H9 (cell line): ENCODE measurements around the gene EXOC3L4. TPM values are rescaled to one million over a fixed set of nuclear protein-coding genes. Genes with fewer than 3 reads are reported as not detected.

Experiments used
- DNase-seq: peaks from one replicate; pipeline ENCODE4 v3.0.0-alpha.2; 2017
- H2AFZ ChIP-seq: one replicate; pipeline ENCODE4 v1.6.1; 2013; ENCODE audit warnings: mild to moderate bottlenecking, low read length, control low read depth, moderate library complexity
- H2AK5ac ChIP-seq: 2 replicates; pipeline ENCODE4 v1.6.1; 2013; ENCODE audit warnings: low read length, control low read depth, mixed read lengths; ENCODE audit not compliant: insufficient read length
- H2BK120ac ChIP-seq: one replicate; pipeline ENCODE4 v1.6.1; 2013; ENCODE audit warnings: low read depth, mild to moderate bottlenecking, low read length, control low read depth, inconsistent platforms; ENCODE audit not compliant: poor library complexity, severe bottlenecking
- H2BK12ac ChIP-seq: 2 replicates; pipeline ENCODE4 v1.6.1; 2013; ENCODE audit warnings: low read length, control low read depth, mixed read lengths, low read depth; ENCODE audit not compliant: insufficient read length
- H2BK15ac ChIP-seq: 2 replicates; pipeline ENCODE4 v1.6.1; 2013; ENCODE audit warnings: low read depth, low read length, control low read depth
- H2BK20ac ChIP-seq: one replicate; pipeline ENCODE4 v1.6.1; 2013; ENCODE audit warnings: low read depth, mild to moderate bottlenecking, low read length, control low read depth, inconsistent platforms; ENCODE audit not compliant: poor library complexity, severe bottlenecking
- H2BK5ac ChIP-seq: 2 replicates; pipeline ENCODE4 v1.6.1; 2013; ENCODE audit warnings: low read length, control low read depth, mixed read lengths; ENCODE audit not compliant: insufficient read length
- H3K14ac ChIP-seq: 2 replicates; pipeline ENCODE4 v1.6.1; 2013; ENCODE audit warnings: low read length, control low read depth; ENCODE audit not compliant: insufficient read depth
- H3K18ac ChIP-seq: 2 replicates; pipeline ENCODE4 v1.6.1; 2013; ENCODE audit warnings: low read depth, mild to moderate bottlenecking, mixed read lengths, low read length, control low read depth; ENCODE audit not compliant: insufficient read length
- H3K23ac ChIP-seq: 2 replicates; pipeline ENCODE4 v1.6.1; 2013; ENCODE audit warnings: low read length, control low read depth, mixed read lengths, low read depth; ENCODE audit not compliant: insufficient read length
- H3K23me2 ChIP-seq: 2 replicates; pipeline ENCODE4 v1.6.1; 2013; ENCODE audit warnings: low read depth, mild to moderate bottlenecking, mixed read lengths, low read length, control low read depth; ENCODE audit not compliant: insufficient read length, poor library complexity, severe bottlenecking
- H3K27ac ChIP-seq: 2 replicates; pipeline ENCODE4 v1.5.1; 2013; ENCODE audit warnings: low read length, control low read depth, mixed read lengths, low read depth; ENCODE audit not compliant: insufficient read length
- H3K27me3 ChIP-seq: 2 replicates; pipeline ENCODE4 v1.6.1; 2013; ENCODE audit warnings: low read length, control low read depth, inconsistent platforms; ENCODE audit not compliant: insufficient read depth
- H3K4ac ChIP-seq: 2 replicates; pipeline ENCODE4 v1.6.1; 2013; ENCODE audit warnings: low read depth, mild to moderate bottlenecking, control low read depth, inconsistent platforms, low read length, moderate library complexity
- H3K4me1 ChIP-seq: 2 replicates; pipeline ENCODE4 v1.6.1; 2013; ENCODE audit warnings: low read length, control low read depth, inconsistent platforms; ENCODE audit not compliant: insufficient read depth
- H3K4me2 ChIP-seq: 2 replicates; pipeline ENCODE4 v1.6.1; 2013; ENCODE audit warnings: low read length, control low read depth, mixed read lengths; ENCODE audit not compliant: insufficient read length, insufficient read depth
- H3K56ac ChIP-seq: 2 replicates; pipeline ENCODE4 v1.6.1; 2013; ENCODE audit warnings: low read depth, mild to moderate bottlenecking, mixed read lengths, low read length, control low read depth; ENCODE audit not compliant: insufficient read length
- H3K79me1 ChIP-seq: 2 replicates; pipeline ENCODE4 v1.6.1; 2013; ENCODE audit warnings: low read depth, mild to moderate bottlenecking, moderate library complexity, low read length, control low read depth, inconsistent platforms; ENCODE audit not compliant: insufficient read depth, poor library complexity, severe bottlenecking
- H3K79me2 ChIP-seq: 2 replicates; pipeline ENCODE4 v1.6.1; 2013; ENCODE audit warnings: low read length, control low read depth, inconsistent platforms; ENCODE audit not compliant: insufficient read depth
- H3K9ac ChIP-seq: 2 replicates; pipeline ENCODE4 v1.6.1; 2013; ENCODE audit warnings: low read length, control low read depth, mixed read lengths; ENCODE audit not compliant: insufficient read length; ENCODE audit errors: extremely low read depth
- H3K9me3 ChIP-seq: one replicate; pipeline ENCODE4 v1.6.1; 2013; ENCODE audit warnings: low read depth, low read length, inconsistent platforms; ENCODE audit not compliant: control insufficient read depth
- H3T11ph ChIP-seq: one replicate; pipeline ENCODE4 v1.6.1; 2013; ENCODE audit warnings: mild to moderate bottlenecking, low read length, control low read depth, inconsistent platforms
- H4K20me1 ChIP-seq: one replicate; pipeline ENCODE4 v1.6.1; 2013; ENCODE audit not compliant: control insufficient read depth, insufficient read length, insufficient read depth
- H4K5ac ChIP-seq: 2 replicates; pipeline ENCODE4 v1.6.1; 2013; ENCODE audit warnings: low read depth, mild to moderate bottlenecking, mixed read lengths, low read length, control low read depth; ENCODE audit not compliant: insufficient read length
- H4K8ac ChIP-seq: replicated peaks from 2 replicates; pipeline ENCODE4 v1.6.1; 2013; ENCODE audit warnings: low read length, control low read depth, mixed read lengths, low read depth; ENCODE audit not compliant: insufficient read length
- H4K91ac ChIP-seq: 2 replicates; pipeline ENCODE4 v1.6.1; 2013; ENCODE audit warnings: low read depth, mild to moderate bottlenecking, moderate library complexity, mixed read lengths, low read length, control low read depth; ENCODE audit not compliant: insufficient read length
- H3K27ac Mint-ChIP-seq, 3 experiments: 2 replicates in 2 of 3; 3 replicates in 1 of 3; pipeline ENCODE4 v1.8.0; 2020 to 2021; ENCODE audit warnings: mixed read lengths in 3 of 3, mild to moderate bottlenecking in 1 of 3, moderate library complexity in 1 of 3
- H3K27me3 Mint-ChIP-seq: 2 replicates; pipeline ENCODE4 v1.8.0; 2021; ENCODE audit warnings: low read depth, mild to moderate bottlenecking, moderate library complexity, mixed read lengths
- H3K36me3 Mint-ChIP-seq, 3 experiments: 2 replicates in 2 of 3; 3 replicates in 1 of 3; pipeline ENCODE4 v1.8.0; 2020 to 2021; ENCODE audit warnings: low read depth in 3 of 3, mixed read lengths in 3 of 3; ENCODE audit not compliant: insufficient read depth in 1 of 3
- H3K4me1 Mint-ChIP-seq, 2 experiments: 2 replicates each; pipeline ENCODE4 v1.8.0; 2020; ENCODE audit warnings: mixed read lengths in 2 of 2
- H3K4me3 Mint-ChIP-seq, 2 experiments: 2 replicates in 1 of 2; 3 replicates in 1 of 2; pipeline ENCODE4 v1.8.0; 2020 to 2021; ENCODE audit warnings: mild to moderate bottlenecking in 2 of 2, mixed read lengths in 2 of 2, moderate library complexity in 1 of 2
- H3K9me3 Mint-ChIP-seq, 2 experiments: 2 replicates in 1 of 2; 3 replicates in 1 of 2; pipeline ENCODE4 v1.8.0; 2020; ENCODE audit warnings: mild to moderate bottlenecking in 2 of 2, mixed read lengths in 2 of 2, moderate library complexity in 1 of 2
- CTCF ChIP-seq: fragments of 200-600 bp; sonication (generic); conservative IDR thresholded peaks from 3 replicates; pipeline ENCODE4 v1.8.0; 2021; ENCODE audit warnings: antibody characterized with exemption, mild to moderate bottlenecking
- WGBS: extraction: QIAGEN DNeasy Blood & Tissue Kit; methylation state at CpG from one replicate; pipeline ENCODE4 v1.1.7; 2013; ENCODE audit warnings: missing lambda C conversion rate, low lambda C conversion rate, mixed read lengths; ENCODE audit not compliant: insufficient read length; ENCODE audit errors: extremely low coverage; 5-methylcytosine and 5-hydroxymethylcytosine counted together
- total RNA-seq: library from RNA; stranded (reverse); gene quantifications from 2 replicates; pipeline ENCODE4 v1.2.1, GENCODE V29; 2021

Gene EXOC3L4
- total RNA-seq, 1 experiment from 2014 or later, result 0.42 TPM

GRCh38 chr14:103061482-103061976, 33.0 kb upstream of the EXOC3L4 start:
- H3K23me2 ChIP-seq, result peaks cover 10% of the 10 kb centered on the region
- H3K23ac ChIP-seq, result no peak overlapping the region
- no peak for DNase-seq
- H4K20me1 ChIP-seq, result no peaks in the 10 kb centered on the region
- H3K27ac ChIP-seq, result no peak overlapping the region
- no peak overlapping the region for H2BK20ac ChIP-seq
- no peak overlapping the region for H3K4me2 ChIP-seq
- H4K5ac ChIP-seq, result no peak overlapping the region
- H3K27me3 ChIP-seq, result no peaks in the 10 kb centered on the region
- no peak overlapping the region for H3K9ac ChIP-seq
- no peak for TF ChIP-seq CTCF
- no peak overlapping the region for H3K18ac ChIP-seq
- no peak overlapping the region for H4K91ac ChIP-seq
- no peak overlapping the region for H2BK5ac ChIP-seq
- no peaks in the 10 kb centered on the region for H3K79me1 ChIP-seq
- no peak overlapping the region for H2BK15ac ChIP-seq
- Mint-ChIP-seq H3K36me3 (peaks cover 0 to 4% (median 4%) of the 10 kb centered on the region in 3 experiments; a peak in 2 of 7 replicates), H3K4me1 (peaks cover 16 to 18% of the 10 kb centered on the region in 2 experiments), H3K9me3 (no peaks in the 10 kb centered on the region; a peak in 1 of 5 replicates), H3K27me3 (peaks cover 2% of the 10 kb centered on the region), H3K4me3 (no peak overlapping the region), H3K27ac (no peak overlapping the region; a peak in 1 of 7 replicates)
- no peak overlapping the region for H2AFZ ChIP-seq
- H4K8ac ChIP-seq, result no peak overlapping the region
- H3K4ac ChIP-seq, result no peak overlapping the region
- H3K79me2 ChIP-seq, result no peaks in the 10 kb centered on the region; the same call in 1 of the 2 replicates
- no peak overlapping the region for H3T11ph ChIP-seq
- H2BK12ac ChIP-seq, result no peak overlapping the region
- no peaks in the 10 kb centered on the region for H3K9me3 ChIP-seq
- no peak overlapping the region for H3K14ac ChIP-seq
- H3K56ac ChIP-seq, result no peak overlapping the region
- no peak overlapping the region for H2AK5ac ChIP-seq
- H3K4me1 ChIP-seq, result peaks cover 3% of the 10 kb centered on the region; the same call in 1 of the 2 replicates
- H2BK120ac ChIP-seq, result no peak overlapping the region
- no CpG with 5 or more reads among the region's 6 CpGs for WGBS
